Activated CD8-positive, alpha-beta memory T cell treated with anti-CD3 and anti-CD28 coated beads for 24 hours (primary cell): ENCODE measurements around the gene NTPCR.

Source experiments
- DNase-seq: peaks from one replicate; pipeline ENCODE4 v3.0.0-alpha.2; 2020

NTPCR gene

GRCh38 chr1:232927830-232928505 is 22.4 kb upstream of the NTPCR start:
- no peak for DNase-seq

- no peak for DNase-seq
These were observed 17.7 kb upstream of the NTPCR start for GRCh38 chr1:232932486-232933425.

- no peak for DNase-seq
These were observed 13.5 kb upstream of the NTPCR start for GRCh38 chr1:232936941-232937340.

- DNase-seq: no peak
These were observed 12.6 kb upstream of the NTPCR start for GRCh38 chr1:232937741-232938375.

- no peak for DNase-seq
These were observed 11.5 kb upstream of the NTPCR start for GRCh38 chr1:232938926-232939325.

GRCh38 chr1:232939748-232940147 is 10.7 kb upstream of the NTPCR start:
- no peak for DNase-seq

GRCh38 chr1:232940262-232940661 is 10.1 kb upstream of the NTPCR start:
- DNase-seq: no peak

- no peak for DNase-seq
These were observed 7.8 kb upstream of the NTPCR start for GRCh38 chr1:232942413-232943294.

- peak; percentile 66 for DNase-seq
These were observed 6.6 kb upstream of the NTPCR start for GRCh38 chr1:232943679-232944252.

- no peak for DNase-seq
These were observed 6.1 kb upstream of the NTPCR start for GRCh38 chr1:232944347-232944746.

GRCh38 chr1:232949636-232950196 is 695 bp upstream of the NTPCR start:
- DNase-seq: no peak

- peak; percentile 66 for DNase-seq
These were observed 769 bp downstream of the NTPCR start for GRCh38 chr1:232951180-232951579.

- no peak for DNase-seq
These were observed 1.2 kb downstream of the NTPCR start for GRCh38 chr1:232951605-232952004.

GRCh38 chr1:232952514-232953499 is 2.4 kb downstream of the NTPCR start:
- no peak for DNase-seq

GRCh38 chr1:232954594-232955365 is 4.4 kb downstream of the NTPCR start:
- no peak for DNase-seq

GRCh38 chr1:232956081-232956480 is 5.7 kb downstream of the NTPCR start:
- no peak for DNase-seq

GRCh38 chr1:232958067-232958466 is 7.7 kb downstream of the NTPCR start:
- DNase-seq: no peak

- no peak for DNase-seq
These were observed 12.6 kb downstream of the NTPCR start for GRCh38 chr1:232962761-232963745.

- no peak for DNase-seq
These were observed 14.2 kb downstream of the NTPCR start for GRCh38 chr1:232964601-232965000.
